Right atrium auricular region (tissue), 2 donors: ENCODE results near the gene MAN2B2. TPM values are rescaled to one million over a fixed set of nuclear protein-coding genes. Genes with fewer than 3 reads are reported as not detected.
A peak's percentile ranks its signal among the peaks of the same experiment; 100 is the strongest.

Experiments used
- DNase-seq: peaks from one replicate; pipeline ENCODE4 v3.0.0-alpha.2; 2019; ENCODE audit warnings: low spot score
- H3K27ac ChIP-seq, 2 donors: fragments of 200-600 bp; sonication (generic); 1 replicate in 1 of 2; 2 replicates in 1 of 2; pipeline ENCODE4 v1.5.1; 2016 to 2019
- H3K27me3 ChIP-seq, 2 donors: fragments of 200-600 bp; sonication (generic); one replicate each; pipeline versions ENCODE4 v1.5.1 to v1.6.0; 2017 to 2019
- H3K36me3 ChIP-seq: fragments of 200-600 bp; sonication (generic); one replicate; pipeline ENCODE4 v1.5.1; 2016
- H3K4me1 ChIP-seq, 2 donors: fragments of 200-600 bp; sonication (generic); one replicate each; pipeline versions ENCODE4 v1.5.1 to v1.6.0; 2017 to 2019
- H3K4me3 ChIP-seq, 2 donors: fragments of 200-600 bp; sonication (generic); 1 replicate in 1 of 2; 2 replicates in 1 of 2; pipeline ENCODE4 v1.5.1; 2017 to 2019; ENCODE audit warnings: mild to moderate bottlenecking in 1 of 2, moderate library complexity in 1 of 2
- H3K9me3 ChIP-seq, 2 donors: fragments of 200-600 bp; sonication (generic); one replicate each; pipeline ENCODE4 v1.5.1; 2019
- total RNA-seq, 2 donors: library from RNA; depleted of rRNA; stranded (reverse); fragments of >200 nt; gene quantifications; one replicate each; pipeline ENCODE4 v1.1.0, GENCODE V29; 2016
- TF ChIP-seq, protein P1 (sequence below), 2 donors: fragments of 200-600 bp; sonication (generic); IDR thresholded peaks; one replicate each; pipeline ENCODE4 v1.5.1; 2019; ENCODE audit warnings: antibody characterized with exemption in 2 of 2

Gene MAN2B2
- total RNA-seq: 10 to 100 TPM; 23.7 to 25.5 TPM

GRCh38 chr4:6574747-6575502 lies at the start of gene MAN2B2:
MAN2B2 (plus strand) TSS chr4:6575189; CDS start chr4:6575211, 22 bp downstream.
- Histone ChIP-seq H3K27me3 (no peaks in the 10 kb centered on the region), H3K27ac (peak within 1 kb of the TSS; percentile 37 to 67), H3K4me1 (peaks cover 0 to 19% of the 10 kb centered on the region in 2 donors), H3K9me3 (no peaks in the 10 kb centered on the region), H3K36me3 (peaks cover 13% of the 10 kb centered on the region), H3K4me3 (peak within 1 kb of the TSS; percentile 85 to 89)
- TF ChIP-seq, protein P1, sequence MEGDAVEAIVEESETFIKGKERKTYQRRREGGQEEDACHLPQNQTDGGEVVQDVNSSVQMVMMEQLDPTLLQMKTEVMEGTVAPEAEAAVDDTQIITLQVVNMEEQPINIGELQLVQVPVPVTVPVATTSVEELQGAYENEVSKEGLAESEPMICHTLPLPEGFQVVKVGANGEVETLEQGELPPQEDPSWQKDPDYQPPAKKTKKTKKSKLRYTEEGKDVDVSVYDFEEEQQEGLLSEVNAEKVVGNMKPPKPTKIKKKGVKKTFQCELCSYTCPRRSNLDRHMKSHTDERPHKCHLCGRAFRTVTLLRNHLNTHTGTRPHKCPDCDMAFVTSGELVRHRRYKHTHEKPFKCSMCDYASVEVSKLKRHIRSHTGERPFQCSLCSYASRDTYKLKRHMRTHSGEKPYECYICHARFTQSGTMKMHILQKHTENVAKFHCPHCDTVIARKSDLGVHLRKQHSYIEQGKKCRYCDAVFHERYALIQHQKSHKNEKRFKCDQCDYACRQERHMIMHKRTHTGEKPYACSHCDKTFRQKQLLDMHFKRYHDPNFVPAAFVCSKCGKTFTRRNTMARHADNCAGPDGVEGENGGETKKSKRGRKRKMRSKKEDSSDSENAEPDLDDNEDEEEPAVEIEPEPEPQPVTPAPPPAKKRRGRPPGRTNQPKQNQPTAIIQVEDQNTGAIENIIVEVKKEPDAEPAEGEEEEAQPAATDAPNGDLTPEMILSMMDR (IDR thresholded peaks at IDR 0.05): peak in 1 of 2 donors; percentile 19
- peak; percentile 87 for DNase-seq

DNA sequence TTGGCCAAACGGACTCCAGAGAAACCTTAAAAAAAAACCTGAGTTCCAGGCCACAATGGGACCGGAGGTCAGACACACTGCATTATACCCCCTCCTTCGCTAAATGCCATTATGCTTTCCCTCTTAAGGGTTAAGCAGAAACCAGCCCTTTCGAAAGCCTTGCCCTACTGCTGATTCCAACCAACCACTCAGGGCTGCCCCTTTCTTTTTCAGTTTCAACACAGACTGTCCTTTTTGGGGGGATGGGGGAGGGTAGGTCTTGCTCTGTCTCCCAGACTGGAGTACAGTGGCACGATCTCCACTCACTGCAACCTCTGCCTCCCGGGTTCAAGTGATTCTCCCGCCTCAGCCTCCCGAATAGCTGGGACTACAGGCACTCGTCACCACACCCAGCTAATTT lies 49.5 kb upstream of the MAN2B2 start:
- no peak for DNase-seq
- Histone ChIP-seq H3K4me1 (no peaks in the 10 kb centered on the region), H3K9me3 (no peaks in the 10 kb centered on the region), H3K27ac (no peak overlapping the region), H3K36me3 (no peaks in the 10 kb centered on the region), H3K4me3 (no peak overlapping the region), H3K27me3 (no peaks in the 10 kb centered on the region)
- TF ChIP-seq, protein P1 (IDR thresholded peaks at IDR 0.05): no peak

DNA sequence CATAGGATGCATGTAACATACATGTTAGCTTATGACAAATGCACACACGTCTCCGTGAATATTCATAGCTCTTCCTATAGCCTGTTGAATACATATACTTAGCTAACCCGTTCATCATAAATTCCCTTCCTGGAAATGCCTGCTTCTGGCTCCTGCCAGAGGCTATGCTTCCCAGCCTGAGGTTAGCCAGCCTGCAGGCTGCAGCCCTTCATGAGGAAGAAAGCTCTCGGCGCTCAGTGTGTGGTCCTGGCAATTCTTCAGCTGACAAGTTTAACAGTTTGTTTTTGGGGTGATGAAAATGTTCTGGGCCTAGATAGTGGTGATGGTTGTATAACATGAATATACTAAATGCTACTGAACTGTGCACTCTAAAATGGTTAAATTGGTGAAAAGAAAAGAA lies 48.8 kb upstream of the MAN2B2 start:
- TF ChIP-seq, protein P1 (IDR thresholded peaks at IDR 0.05): no peak
- H3K9me3 ChIP-seq: no peaks in the 10 kb centered on the region
- no peak overlapping the region for H3K27ac ChIP-seq
- DNase-seq: no peak
- no peaks in the 10 kb centered on the region for H3K27me3 ChIP-seq
- H3K4me1 ChIP-seq: no peaks in the 10 kb centered on the region
- no peak overlapping the region for H3K4me3 ChIP-seq
- no peaks in the 10 kb centered on the region for H3K36me3 ChIP-seq

DNA sequence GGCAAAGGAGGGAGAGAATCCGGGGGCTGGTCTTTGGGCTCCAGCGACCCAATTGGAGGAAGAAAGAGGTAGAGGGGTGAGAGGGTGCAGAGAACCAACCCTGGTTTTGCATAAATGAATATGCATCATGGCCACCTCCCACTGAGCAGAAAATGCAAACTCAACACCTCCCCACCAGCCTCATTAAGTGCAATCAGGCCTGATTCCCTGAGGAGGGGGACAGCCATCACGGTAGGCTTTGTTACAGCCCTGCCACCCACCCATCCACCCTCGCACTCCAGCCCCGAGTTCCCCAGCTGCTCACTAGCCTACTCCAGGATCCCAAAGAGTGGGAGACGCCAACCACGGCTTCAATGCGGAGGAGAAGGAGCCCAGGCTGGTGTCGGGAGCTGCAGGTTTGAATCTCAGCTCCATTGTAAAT lies 48.3 kb upstream of the MAN2B2 start:
- Histone ChIP-seq H3K4me1 (no peaks in the 10 kb centered on the region), H3K4me3 (no peak overlapping the region)
- DNase-seq: no peak

GRCh38 chr4:6527259-6527658 lies 47.7 kb upstream of the MAN2B2 start:
- Histone ChIP-seq H3K27ac (no peak overlapping the region), H3K36me3 (no peaks in the 10 kb centered on the region), H3K9me3 (no peaks in the 10 kb centered on the region), H3K4me1 (no peaks in the 10 kb centered on the region), H3K4me3 (no peak overlapping the region), H3K27me3 (no peaks in the 10 kb centered on the region)
- no peak for DNase-seq
- TF ChIP-seq, protein P1 (IDR thresholded peaks at IDR 0.05): no peak

More for the DNA sequence above, 48.3 kb upstream of the MAN2B2 start:
- TF ChIP-seq, protein P1 (IDR thresholded peaks at IDR 0.05): no peak
- H3K27ac ChIP-seq: no peak overlapping the region
- no peaks in the 10 kb centered on the region for H3K27me3 ChIP-seq
- no peaks in the 10 kb centered on the region for H3K9me3 ChIP-seq
- H3K36me3 ChIP-seq: no peaks in the 10 kb centered on the region
